Bronchial smooth muscle cell (primary cell): ENCODE measurements around the gene SMAD3. TPM values are rescaled to one million over a fixed set of nuclear protein-coding genes. Genes with fewer than 3 reads are reported as not detected.

ENCODE experiments used
- total RNA-seq: library from RNA; depleted of rRNA; stranded (reverse); fragments of >200 nt; gene quantifications from 2 replicates; pipeline ENCODE4 v1.2.1, GENCODE V29; 2014

SMAD3 gene
- total RNA-seq = 33.7 and 38.5 TPM in 2 replicates

DNA sequence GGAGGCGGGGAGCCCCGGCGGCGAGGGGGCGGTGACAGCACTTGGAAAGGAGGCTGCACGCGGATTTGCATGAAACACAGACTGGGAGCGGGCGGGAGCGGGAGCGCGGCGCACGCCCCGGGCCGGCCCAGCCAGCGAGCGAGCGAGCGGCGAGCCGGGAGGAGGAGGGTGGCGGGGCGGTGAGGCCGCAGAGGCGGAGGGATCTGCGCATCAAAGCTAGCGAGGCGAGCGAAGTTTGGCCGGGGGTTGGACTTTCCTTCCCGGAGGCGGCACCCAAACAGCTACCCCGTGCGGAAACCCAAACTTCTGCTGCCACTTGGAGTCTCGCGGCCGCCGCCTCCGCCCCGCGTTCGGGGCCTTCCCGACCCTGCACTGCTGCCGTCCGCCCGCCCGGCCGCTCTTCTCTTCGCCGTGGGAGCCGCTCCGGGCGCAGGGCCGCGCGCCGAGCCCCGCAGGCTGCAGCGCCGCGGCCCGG, at the start of gene SMAD3:
Gene SMAD3 (plus strand): TSS at position 72 of the 475 bp plus-strand sequence. CDS start 553 bp downstream, outside the sequence.

Other genes with a start within 250 kb of the SMAD3 start
- gene AAGAB, start 189.1 kb downstream of the SMAD3 start, total RNA-seq = 39.9 and 47.6 TPM in 2 replicates
- gene IQCH, start 189.2 kb downstream of the SMAD3 start, total RNA-seq = 3.5 and 4.8 TPM in 2 replicates